Ishikawa (cell line): Measurements from ENCODE around the gene PPM1B.

Experiments
- MAX ChIP-seq: IDR thresholded peaks from 2 replicates; pipeline ENCODE4 v1.6.1; 2012
- RAD21 ChIP-seq: IDR thresholded peaks from 2 replicates; pipeline ENCODE4 v1.6.1; 2012; ENCODE audit warnings: low read depth
- TCF12 ChIP-seq: IDR thresholded peaks from 2 replicates; pipeline ENCODE4 v1.6.1; 2012; ENCODE audit warnings: low read depth
- TF ChIP-seq, protein P1 (sequence below): IDR thresholded peaks from 2 replicates; pipeline ENCODE4 v1.6.1; 2012; ENCODE audit warnings: low read depth, mild to moderate bottlenecking

DNA sequence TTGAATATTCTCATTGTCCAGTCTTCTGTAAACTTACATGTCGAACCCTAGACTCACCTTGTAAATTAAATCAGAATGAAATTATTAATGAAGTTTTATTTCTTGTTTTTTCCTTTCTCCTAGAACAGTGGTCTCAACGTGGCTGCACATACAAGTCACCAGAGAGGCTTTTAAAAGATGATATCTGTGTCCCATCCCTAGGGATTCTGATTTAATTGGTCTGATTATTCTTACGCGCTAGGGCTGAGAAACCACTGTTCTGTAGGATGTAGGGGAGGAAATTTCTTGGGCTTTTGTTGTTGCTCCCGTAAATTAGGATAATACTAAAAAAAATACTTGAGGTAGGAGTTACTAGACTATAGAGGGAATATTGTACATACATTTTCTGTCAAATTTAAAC, 32.1 kb downstream of the PPM1B start:
- TF ChIP-seq, protein P1, sequence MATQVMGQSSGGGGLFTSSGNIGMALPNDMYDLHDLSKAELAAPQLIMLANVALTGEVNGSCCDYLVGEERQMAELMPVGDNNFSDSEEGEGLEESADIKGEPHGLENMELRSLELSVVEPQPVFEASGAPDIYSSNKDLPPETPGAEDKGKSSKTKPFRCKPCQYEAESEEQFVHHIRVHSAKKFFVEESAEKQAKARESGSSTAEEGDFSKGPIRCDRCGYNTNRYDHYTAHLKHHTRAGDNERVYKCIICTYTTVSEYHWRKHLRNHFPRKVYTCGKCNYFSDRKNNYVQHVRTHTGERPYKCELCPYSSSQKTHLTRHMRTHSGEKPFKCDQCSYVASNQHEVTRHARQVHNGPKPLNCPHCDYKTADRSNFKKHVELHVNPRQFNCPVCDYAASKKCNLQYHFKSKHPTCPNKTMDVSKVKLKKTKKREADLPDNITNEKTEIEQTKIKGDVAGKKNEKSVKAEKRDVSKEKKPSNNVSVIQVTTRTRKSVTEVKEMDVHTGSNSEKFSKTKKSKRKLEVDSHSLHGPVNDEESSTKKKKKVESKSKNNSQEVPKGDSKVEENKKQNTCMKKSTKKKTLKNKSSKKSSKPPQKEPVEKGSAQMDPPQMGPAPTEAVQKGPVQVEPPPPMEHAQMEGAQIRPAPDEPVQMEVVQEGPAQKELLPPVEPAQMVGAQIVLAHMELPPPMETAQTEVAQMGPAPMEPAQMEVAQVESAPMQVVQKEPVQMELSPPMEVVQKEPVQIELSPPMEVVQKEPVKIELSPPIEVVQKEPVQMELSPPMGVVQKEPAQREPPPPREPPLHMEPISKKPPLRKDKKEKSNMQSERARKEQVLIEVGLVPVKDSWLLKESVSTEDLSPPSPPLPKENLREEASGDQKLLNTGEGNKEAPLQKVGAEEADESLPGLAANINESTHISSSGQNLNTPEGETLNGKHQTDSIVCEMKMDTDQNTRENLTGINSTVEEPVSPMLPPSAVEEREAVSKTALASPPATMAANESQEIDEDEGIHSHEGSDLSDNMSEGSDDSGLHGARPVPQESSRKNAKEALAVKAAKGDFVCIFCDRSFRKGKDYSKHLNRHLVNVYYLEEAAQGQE = no peak
- TF ChIP-seq RAD21 (no peak), MAX (no peak), TCF12 (no peak)
